ENCODE data around the gene ADIPOR2. TPM values are rescaled to one million over a fixed set of nuclear protein-coding genes. Genes with fewer than 3 reads are reported as not detected.

The ADIPOR2 gene
- total and polyA plus RNA-seq, 3 donors from 2014 or later, result 70.6 to 78.3 (median 75.1) TPM

DNA sequence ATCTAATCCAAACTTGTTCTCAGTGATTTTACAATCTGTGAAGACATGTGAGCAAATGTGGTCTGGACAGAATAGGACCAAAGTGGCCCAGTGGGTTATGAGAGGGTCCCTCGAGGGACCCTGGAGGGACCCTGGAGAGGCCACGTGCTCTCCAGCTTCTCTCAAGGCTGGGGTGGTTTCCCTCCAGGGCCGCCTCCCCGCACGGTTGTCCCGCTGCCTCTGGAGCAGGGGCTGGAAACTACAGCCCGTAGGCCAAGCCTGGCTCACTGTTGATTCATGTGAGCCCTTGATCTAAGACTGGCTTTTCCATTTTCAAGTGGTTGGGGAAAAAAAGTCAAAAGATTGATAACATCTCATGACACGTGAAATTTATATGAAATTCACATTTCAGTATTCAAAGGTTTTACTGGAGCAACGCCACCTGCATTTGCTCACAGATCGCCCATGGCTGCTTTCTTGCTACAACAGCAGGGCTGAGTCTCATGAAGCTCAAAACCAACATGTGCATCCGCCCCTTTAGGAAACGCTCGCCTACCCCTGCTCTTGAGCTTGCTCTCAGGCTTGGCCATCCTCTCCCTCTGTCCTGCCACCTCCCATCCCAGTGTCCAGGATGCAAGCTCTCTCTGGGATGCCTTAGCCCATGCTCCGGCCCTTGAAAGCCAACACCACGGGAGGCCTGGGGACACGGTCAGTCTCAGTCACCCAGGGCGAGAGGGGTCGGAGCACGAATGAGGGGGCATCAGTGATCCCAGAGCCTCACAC is 117.3 kb downstream of the ADIPOR2 start:
- Histone ChIP-seq H3K4me3 (no peak overlapping the region), H3K27ac (no peak overlapping the region), H3K27me3 (no peaks in the 10 kb centered on the region), H3K36me3 (ENCODE audit: low read depth, missing control alignments) (no peaks in the 10 kb centered on the region), H3K9me3 (no peaks in the 10 kb centered on the region), H3K4me1 (no peaks in the 10 kb centered on the region)
- no peak for DNase-seq
- no peak for TF ChIP-seq POLR2A (IDR thresholded peaks at IDR 0.05)
- TF ChIP-seq, protein P1, sequence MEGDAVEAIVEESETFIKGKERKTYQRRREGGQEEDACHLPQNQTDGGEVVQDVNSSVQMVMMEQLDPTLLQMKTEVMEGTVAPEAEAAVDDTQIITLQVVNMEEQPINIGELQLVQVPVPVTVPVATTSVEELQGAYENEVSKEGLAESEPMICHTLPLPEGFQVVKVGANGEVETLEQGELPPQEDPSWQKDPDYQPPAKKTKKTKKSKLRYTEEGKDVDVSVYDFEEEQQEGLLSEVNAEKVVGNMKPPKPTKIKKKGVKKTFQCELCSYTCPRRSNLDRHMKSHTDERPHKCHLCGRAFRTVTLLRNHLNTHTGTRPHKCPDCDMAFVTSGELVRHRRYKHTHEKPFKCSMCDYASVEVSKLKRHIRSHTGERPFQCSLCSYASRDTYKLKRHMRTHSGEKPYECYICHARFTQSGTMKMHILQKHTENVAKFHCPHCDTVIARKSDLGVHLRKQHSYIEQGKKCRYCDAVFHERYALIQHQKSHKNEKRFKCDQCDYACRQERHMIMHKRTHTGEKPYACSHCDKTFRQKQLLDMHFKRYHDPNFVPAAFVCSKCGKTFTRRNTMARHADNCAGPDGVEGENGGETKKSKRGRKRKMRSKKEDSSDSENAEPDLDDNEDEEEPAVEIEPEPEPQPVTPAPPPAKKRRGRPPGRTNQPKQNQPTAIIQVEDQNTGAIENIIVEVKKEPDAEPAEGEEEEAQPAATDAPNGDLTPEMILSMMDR (IDR thresholded peaks at IDR 0.05), result no peak
- 80 to 91% methylated on average over 19 of the region's 19 CpGs for WGBS, 2 donors
- intact Hi-C loops (cut with DNase I; ENCODE audit: low total_unique reads), result loop anchor here (10.0 kb wide), 1 partner anchor 227 kb away; no protein-coding TSS in a partner anchor

DNA sequence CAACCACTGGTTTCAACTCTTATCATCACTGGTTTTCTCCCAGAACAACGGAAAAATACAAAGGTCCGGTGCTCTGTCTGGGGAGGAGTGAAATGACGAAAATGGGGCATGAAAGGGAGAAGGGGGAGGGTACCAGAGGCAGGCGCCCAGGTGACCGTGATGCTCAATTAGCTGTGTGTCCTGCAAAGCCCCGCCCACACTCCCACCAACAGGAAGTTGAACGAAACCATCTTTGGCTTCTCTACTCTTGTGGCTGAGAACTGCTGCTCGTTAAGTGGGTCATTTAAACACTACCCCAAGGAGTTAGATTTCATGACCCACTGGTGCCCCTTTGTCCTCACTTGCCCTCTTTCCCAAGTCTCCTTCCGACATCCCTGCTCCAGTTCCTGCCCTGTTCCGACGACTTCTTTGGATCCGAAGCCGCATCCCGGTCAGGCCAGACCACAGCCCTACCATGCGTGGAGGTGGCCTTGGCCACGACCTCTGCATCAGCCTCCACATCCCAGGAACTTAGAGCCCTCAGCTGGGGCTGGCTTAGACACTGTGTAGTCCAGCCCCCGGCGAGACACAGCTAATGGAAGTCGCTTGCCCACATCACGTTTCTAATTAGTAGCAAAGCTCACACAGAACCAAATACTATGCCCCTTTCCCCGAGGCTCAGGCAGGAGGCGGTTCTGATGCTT is 118.1 kb downstream of the ADIPOR2 start:
- no peak for TF ChIP-seq POLR2A (IDR thresholded peaks at IDR 0.05)
- TF ChIP-seq, protein P1 (IDR thresholded peaks at IDR 0.05), result no peak
- no peak overlapping the region for H3K27ac ChIP-seq
- no peaks in the 10 kb centered on the region for H3K36me3 ChIP-seq (ENCODE audit: low read depth, missing control alignments)
- no peaks in the 10 kb centered on the region for H3K9me3 ChIP-seq
- WGBS, 2 donors, result 89 to 90% methylated on average over 22 of the region's 22 CpGs
- no peaks in the 10 kb centered on the region for H3K27me3 ChIP-seq
- H3K4me1 ChIP-seq, result no peaks in the 10 kb centered on the region
- intact Hi-C loops (cut with DNase I; ENCODE audit: low total_unique reads), result loop anchor here (10.0 kb wide), 1 partner anchor 226 kb away; no protein-coding TSS in a partner anchor
- DNase-seq, result no peak
- no peak overlapping the region for H3K4me3 ChIP-seq

DNA sequence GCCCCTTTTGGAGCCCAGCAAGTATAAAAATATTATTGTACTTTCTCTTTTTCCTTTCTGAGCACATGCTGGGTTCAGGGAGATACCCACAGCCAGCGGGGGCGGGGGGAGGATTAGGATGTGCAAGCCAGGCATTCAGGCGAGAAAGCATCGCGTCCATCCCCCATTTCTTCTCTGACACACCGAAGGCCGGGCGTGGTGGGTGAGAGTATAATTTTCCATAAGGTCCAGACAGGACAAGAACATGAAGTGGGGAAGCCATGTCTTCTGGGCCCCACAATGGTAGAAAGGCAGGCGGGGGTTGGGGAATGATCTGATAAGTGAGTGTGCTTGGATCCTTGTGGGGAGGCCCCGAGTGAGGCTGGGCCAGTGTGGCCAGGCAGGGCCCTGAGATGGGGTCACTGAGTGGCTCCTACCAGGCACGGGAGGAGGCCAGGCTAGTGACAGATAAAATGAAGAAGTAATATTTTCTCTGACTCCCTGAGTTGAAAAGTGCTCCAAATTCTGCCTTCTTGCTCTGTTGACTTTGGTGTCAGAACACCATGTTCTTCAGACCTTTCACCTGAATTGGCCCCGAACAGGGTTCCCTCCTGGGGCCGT is 118.8 kb downstream of the ADIPOR2 start:
- Histone ChIP-seq H3K9me3 (no peaks in the 10 kb centered on the region), H3K36me3 (ENCODE audit: low read depth, missing control alignments) (no peaks in the 10 kb centered on the region), H3K27ac (no peak overlapping the region), H3K4me1 (no peaks in the 10 kb centered on the region), H3K4me3 (no peak overlapping the region), H3K27me3 (no peaks in the 10 kb centered on the region)
- WGBS, 2 donors, result 86 to 88% methylated on average over 13 of the region's 13 CpGs
- TF ChIP-seq POLR2A (IDR thresholded peaks at IDR 0.05), result no peak
- TF ChIP-seq, protein P1 (IDR thresholded peaks at IDR 0.05), result no peak
- intact Hi-C loops (cut with DNase I; ENCODE audit: low total_unique reads), result loop anchor here (10.0 kb wide), 1 partner anchor 225 kb away; no protein-coding TSS in a partner anchor
- no peak for DNase-seq

DNA sequence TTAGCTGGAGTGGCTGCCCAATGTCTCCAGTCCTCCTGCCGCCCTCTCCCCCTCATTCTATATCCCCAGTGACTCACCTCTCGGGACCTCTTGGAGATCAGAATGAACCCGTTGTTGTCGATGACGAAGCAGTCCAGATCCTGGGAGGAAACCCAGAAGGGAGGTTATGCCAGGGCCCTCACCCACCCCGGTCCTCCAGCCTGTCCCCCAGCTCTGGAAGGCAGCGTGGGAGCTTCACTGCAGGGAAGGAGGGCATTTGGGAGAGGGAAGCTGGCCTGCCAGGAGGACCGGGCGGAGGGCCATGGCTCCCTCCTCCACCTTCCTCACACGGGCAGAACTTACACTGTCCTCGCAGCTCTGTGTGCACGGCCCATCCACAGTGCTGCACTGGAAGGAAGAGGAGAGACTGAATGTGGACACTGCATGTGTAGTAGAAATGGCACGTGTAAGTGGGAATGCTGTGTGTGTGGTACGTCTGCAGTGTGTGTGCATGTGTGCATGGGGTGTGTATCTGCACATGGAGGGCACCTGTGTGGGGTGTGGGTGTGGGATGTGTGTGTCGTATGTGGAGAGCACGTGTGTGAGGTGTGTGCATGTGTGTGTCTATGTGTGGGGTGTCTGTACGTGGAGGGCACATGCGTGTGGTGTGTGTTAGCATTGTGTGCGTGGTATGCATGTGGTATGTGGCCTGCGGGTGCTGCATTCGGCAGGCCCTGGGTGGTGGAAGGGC is 119.5 kb downstream of the ADIPOR2 start:
- Histone ChIP-seq H3K4me3 (no peak overlapping the region), H3K4me1 (no peaks in the 10 kb centered on the region), H3K27ac (no peak overlapping the region), H3K9me3 (no peaks in the 10 kb centered on the region), H3K36me3 (ENCODE audit: low read depth, missing control alignments) (no peaks in the 10 kb centered on the region), H3K27me3 (no peaks in the 10 kb centered on the region)
- 87 to 88% methylated on average over 21 of the region's 21 CpGs for WGBS, 2 donors
- no peak for DNase-seq
- TF ChIP-seq, protein P1 (IDR thresholded peaks at IDR 0.05), result no peak
- TF ChIP-seq POLR2A (IDR thresholded peaks at IDR 0.05), result no peak
- intact Hi-C loops (cut with DNase I; ENCODE audit: low total_unique reads), result no loop called here

Data from testis (tissue), 3 donors.